WERI-Rb-1 (cell line): ENCODE data around the gene GATA5.

ENCODE experiments used
- DNase-seq: peaks from one replicate; pipeline ENCODE4 v3.0.0-alpha.2; 2020
- H3K27ac ChIP-seq: fragments of 250-450 bp; sonication (Bioruptor Pico); 2 replicates; pipeline ENCODE4 v1.5.1; 2020; ENCODE audit warnings: mild to moderate bottlenecking, moderate library complexity
- H3K27me3 ChIP-seq: fragments of 250-450 bp; sonication (Bioruptor Pico); 2 replicates; pipeline ENCODE4 v1.5.1; 2021; ENCODE audit warnings: mild to moderate bottlenecking, low read depth, moderate library complexity; ENCODE audit not compliant: insufficient read depth, severe bottlenecking
- H3K36me3 ChIP-seq: fragments of 250-450 bp; sonication (Bioruptor Pico); 2 replicates; pipeline ENCODE4 v1.5.1; 2020; ENCODE audit warnings: mild to moderate bottlenecking, moderate library complexity
- H3K4me3 ChIP-seq: 2 replicates; pipeline ENCODE4 v1.5.1; 2011; ENCODE audit warnings: low read depth, mild to moderate bottlenecking, control low read depth, low read length
- H3K9me3 ChIP-seq: fragments of 250-450 bp; sonication (Bioruptor Pico); 2 replicates; pipeline ENCODE4 v1.5.1; 2021; ENCODE audit warnings: mild to moderate bottlenecking, moderate library complexity; ENCODE audit not compliant: severe bottlenecking
- TF ChIP-seq, protein P1 (sequence below): IDR thresholded peaks from 2 replicates; pipeline ENCODE4 v1.5.1; 2011; ENCODE audit warnings: low read depth, mild to moderate bottlenecking, control low read depth, inconsistent platforms, low read length

The GATA5 gene

DNA sequence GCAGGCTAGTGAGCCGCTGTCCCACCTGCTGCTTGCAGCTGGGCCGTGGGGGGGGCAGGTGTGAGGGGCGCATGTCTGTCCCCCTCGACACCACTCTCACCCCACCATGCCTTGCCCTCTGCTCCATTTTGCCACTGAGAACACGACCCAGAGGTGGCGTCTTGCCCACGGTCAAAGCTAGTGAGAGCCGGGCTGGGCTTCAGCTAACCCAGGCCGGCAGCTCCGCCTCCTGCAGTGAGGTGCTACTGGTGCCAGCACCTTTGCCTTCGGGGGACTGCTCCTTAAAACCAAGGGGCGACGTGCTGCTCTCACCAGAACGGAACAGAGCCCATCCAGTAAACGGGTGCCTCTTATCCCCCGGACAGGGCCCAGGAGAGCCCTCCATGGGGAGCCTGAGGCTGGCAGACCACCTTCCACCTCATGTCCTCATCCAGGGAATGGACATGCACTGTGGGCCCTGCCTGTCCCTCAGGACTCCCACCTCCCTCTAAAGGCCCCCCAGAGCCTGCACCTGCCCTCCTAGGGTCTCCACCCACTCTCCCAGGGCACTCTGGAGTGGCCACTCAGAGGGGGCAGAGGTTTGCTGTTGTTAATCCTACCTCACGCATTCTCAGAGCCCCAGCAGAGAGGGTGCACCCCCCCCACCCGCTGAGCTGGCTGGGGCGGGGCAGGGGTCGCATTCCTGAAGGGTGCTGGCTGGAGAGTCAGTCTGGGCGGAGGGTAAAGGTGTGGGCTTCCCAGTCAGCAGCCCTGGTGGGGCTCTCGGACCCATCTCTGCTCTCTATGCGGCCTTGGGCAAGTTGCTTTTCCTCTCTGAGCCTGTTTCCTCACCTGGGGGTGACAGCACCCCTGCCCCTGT is 51.3 kb downstream of the GATA5 start:
- TF ChIP-seq, protein P1, sequence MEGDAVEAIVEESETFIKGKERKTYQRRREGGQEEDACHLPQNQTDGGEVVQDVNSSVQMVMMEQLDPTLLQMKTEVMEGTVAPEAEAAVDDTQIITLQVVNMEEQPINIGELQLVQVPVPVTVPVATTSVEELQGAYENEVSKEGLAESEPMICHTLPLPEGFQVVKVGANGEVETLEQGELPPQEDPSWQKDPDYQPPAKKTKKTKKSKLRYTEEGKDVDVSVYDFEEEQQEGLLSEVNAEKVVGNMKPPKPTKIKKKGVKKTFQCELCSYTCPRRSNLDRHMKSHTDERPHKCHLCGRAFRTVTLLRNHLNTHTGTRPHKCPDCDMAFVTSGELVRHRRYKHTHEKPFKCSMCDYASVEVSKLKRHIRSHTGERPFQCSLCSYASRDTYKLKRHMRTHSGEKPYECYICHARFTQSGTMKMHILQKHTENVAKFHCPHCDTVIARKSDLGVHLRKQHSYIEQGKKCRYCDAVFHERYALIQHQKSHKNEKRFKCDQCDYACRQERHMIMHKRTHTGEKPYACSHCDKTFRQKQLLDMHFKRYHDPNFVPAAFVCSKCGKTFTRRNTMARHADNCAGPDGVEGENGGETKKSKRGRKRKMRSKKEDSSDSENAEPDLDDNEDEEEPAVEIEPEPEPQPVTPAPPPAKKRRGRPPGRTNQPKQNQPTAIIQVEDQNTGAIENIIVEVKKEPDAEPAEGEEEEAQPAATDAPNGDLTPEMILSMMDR, result no peak
- Histone ChIP-seq H3K27ac (no peak overlapping the region), H3K27me3 (no peaks in the 10 kb centered on the region), H3K36me3 (no peaks in the 10 kb centered on the region), H3K4me3 (no peak overlapping the region), H3K9me3 (no peaks in the 10 kb centered on the region)
- no peak for DNase-seq

- Histone ChIP-seq H3K9me3 (no peaks in the 10 kb centered on the region), H3K27me3 (no peaks in the 10 kb centered on the region), H3K36me3 (no peaks in the 10 kb centered on the region), H3K27ac (no peak overlapping the region), H3K4me3 (no peak overlapping the region)
- peak; percentile 36 for DNase-seq
- TF ChIP-seq, protein P1, result no peak
Measured at GRCh38 chr20:62423326-62423706, 52.5 kb downstream of the GATA5 start.

DNA sequence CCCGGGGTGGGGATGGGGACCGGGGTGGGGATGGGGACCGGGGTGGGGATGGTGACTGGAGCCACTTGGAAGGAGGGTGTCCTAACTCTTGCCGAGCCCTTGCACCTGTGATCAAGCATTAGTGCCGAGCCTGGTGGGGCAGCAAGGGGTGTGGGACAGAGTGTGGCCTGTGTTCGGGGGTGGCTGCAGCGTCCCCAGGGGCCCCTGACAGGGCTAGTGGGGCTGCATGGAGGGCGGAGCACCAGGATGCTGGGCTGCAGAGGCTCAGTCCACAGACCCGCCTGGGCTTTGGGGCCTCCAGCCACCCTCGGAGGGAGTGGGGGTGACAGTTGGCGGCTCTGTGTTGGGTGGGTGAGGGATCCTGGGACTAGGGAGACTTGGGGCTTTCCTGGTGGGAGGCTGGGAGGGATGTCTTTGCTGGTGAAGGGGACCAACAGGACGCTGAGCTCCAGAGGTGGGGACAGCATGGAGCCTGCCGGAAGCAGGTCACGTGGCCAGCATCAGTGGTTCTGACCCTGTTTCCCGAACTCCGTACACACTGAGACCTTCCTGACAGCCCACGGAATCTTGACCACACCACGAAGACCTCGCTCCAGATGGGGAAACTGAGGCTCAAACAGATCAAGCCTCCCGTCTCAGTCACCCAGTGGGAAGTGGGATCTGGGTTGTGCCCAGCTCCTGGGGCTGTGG is 53.0 kb downstream of the GATA5 start:
- Histone ChIP-seq H3K27me3 (no peaks in the 10 kb centered on the region), H3K36me3 (no peaks in the 10 kb centered on the region), H3K4me3 (no peak overlapping the region), H3K9me3 (no peaks in the 10 kb centered on the region), H3K27ac (no peak overlapping the region)
- TF ChIP-seq, protein P1, result no peak
- DNase-seq, result no peak

DNA sequence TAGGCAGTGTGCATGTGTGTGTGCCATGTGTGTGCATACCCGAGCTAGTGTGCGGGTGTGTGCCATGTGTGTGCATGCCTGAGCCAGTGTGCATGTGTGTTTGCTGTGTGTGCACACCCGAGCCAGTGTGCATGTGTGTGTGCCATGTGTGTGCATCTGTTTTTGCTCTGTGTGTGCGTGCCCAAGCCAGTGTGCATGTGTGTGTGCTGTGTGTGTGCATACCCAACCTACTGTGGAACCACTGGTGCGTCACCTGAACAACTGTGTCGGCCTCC is 54.1 kb downstream of the GATA5 start:
- TF ChIP-seq, protein P1, result no peak
- no peaks in the 10 kb centered on the region for H3K36me3 ChIP-seq

DNA sequence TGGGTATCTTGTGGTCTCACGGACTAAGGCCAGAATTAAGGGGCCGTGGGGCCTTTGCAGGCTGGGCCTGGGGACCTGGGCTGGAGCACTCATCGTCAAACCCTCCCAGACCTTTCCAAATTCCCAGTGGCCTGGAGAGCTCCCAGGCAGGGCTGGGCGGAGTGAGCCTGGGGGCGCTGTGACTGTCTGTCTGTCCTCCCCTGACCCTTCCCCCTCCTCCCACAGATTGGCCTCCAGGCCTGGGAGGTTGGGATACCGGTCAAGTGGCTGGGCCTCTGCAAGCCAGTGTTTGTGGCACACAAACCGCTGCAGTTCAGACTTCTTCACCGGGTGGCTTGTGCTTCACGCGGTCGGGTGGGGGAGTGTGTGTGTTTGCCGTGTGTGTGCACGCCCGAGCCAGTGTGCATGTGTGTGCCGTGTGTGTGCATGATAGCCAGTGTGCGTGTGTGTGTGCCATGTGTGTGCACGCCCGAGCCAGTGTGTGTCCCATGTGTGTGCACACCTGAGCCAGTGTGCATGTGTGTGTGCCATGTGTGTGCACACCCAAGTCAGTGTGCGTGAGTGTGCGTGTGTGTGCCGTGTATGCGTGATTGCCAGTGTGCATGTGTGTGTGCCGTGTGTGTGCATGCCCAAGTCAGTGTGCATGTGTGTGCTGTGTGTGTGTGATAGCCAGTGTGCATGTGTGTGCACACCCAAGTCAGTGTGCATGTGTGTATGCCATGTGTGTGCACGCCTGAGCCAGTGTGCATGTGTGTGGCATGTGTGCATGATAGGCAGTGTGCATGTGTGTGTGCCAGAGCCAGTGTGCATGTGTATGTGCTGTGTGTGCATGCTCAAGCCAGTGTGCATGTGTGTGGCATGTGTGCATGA is 54.7 kb downstream of the GATA5 start:
- peak; percentile 28 for DNase-seq
- Histone ChIP-seq H3K36me3 (no peaks in the 10 kb centered on the region), H3K9me3 (no peaks in the 10 kb centered on the region), H3K27ac (no peak overlapping the region), H3K4me3 (no peak overlapping the region), H3K27me3 (no peaks in the 10 kb centered on the region)
- TF ChIP-seq, protein P1, result no peak

More for the DNA sequence above, 54.1 kb downstream of the GATA5 start:
- H3K27ac ChIP-seq, result no peak overlapping the region
- DNase-seq, result no peak
- no peaks in the 10 kb centered on the region for H3K9me3 ChIP-seq
- no peak overlapping the region for H3K4me3 ChIP-seq
- H3K27me3 ChIP-seq, result no peaks in the 10 kb centered on the region
